NT2/D1 (cell line): ENCODE data around the gene SEL1L3.

Experiments
- SUZ12 ChIP-seq: IDR thresholded peaks from 2 replicates; pipeline ENCODE4 v1.6.1; 2011; ENCODE audit not compliant: insufficient read length, insufficient read depth; ENCODE audit errors: extremely low read depth
- YY1 ChIP-seq: IDR thresholded peaks from 2 replicates; pipeline ENCODE4 v1.6.1; 2011; ENCODE audit not compliant: insufficient read length, insufficient read depth

DNA sequence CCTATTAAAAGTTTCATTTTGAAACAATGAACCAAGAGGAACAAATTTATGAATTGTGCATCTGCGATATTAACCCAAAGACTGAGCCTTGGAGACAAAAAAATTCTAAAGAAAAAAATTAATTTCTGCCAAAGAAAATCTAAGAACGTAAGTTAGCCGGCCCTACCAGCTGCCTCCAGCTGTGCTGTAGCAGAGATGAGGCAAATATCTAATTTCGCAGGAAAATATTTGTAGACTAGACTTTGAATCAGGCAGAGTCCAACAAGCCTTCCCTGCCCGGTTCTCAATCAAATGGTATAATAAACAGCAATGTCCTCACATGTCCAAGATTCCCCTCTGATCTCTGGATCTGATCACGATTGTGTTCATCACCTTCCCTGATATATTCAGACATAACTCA lies 30.0 kb upstream of the SEL1L3 start:
- TF ChIP-seq SUZ12 (no peak), YY1 (no peak)
